Fibroblast of the aortic adventitia (primary cell): ENCODE measurements around the gene GSG1. TPM values are rescaled to one million over a fixed set of nuclear protein-coding genes. Genes with fewer than 3 reads are reported as not detected.
A peak's percentile ranks its signal among the peaks of the same experiment; 100 is the strongest.

Experiments used
- DNase-seq: peaks from one replicate; pipeline ENCODE4 v3.0.0-alpha.2; 2010; ENCODE audit warnings: low read depth
- H3K4me3 ChIP-seq: 2 replicates; pipeline ENCODE4 v1.5.1; 2011; ENCODE audit warnings: low read depth, mild to moderate bottlenecking, control low read depth, low read length, moderate library complexity
- CTCF ChIP-seq: IDR thresholded peaks from 2 replicates; pipeline ENCODE4 v1.5.1; 2011; ENCODE audit warnings: mild to moderate bottlenecking, low read length, control low read depth, inconsistent platforms; ENCODE audit not compliant: insufficient read depth
- total RNA-seq: library from RNA; depleted of rRNA; stranded (reverse); fragments of >200 nt; gene quantifications from 2 replicates; pipeline ENCODE4 v1.2.3, GENCODE V29; 2012; ENCODE audit warnings: low replicate concordance

Gene GSG1
- total RNA-seq, 1 donor: 0.45 TPM

GRCh38 chr12:13095266-13095995 lies 8.0 kb downstream of the GSG1 start:
- DNase-seq: no peak
- no peak for TF ChIP-seq CTCF

GRCh38 chr12:13094367-13094766 lies 9.1 kb downstream of the GSG1 start:
- H3K4me3 ChIP-seq: no peak overlapping the region
- no peak for TF ChIP-seq CTCF
- peak; percentile 72 for DNase-seq

More at GRCh38 chr12:13095266-13095995, 8.0 kb downstream of the GSG1 start:
- no peak overlapping the region for H3K4me3 ChIP-seq

- no peak overlapping the region for H3K4me3 ChIP-seq
- peak; percentile 68 for DNase-seq
- TF ChIP-seq CTCF: no peak
Observed at GRCh38 chr12:13093848-13094220, 9.6 kb downstream of the GSG1 start.

GRCh38 chr12:13093191-13093847 lies 10.1 kb downstream of the GSG1 start:
- peak; percentile 45 for DNase-seq
- no peak overlapping the region for H3K4me3 ChIP-seq
- no peak for TF ChIP-seq CTCF

- H3K4me3 ChIP-seq: no peak overlapping the region
- no peak for DNase-seq
- no peak for TF ChIP-seq CTCF
Observed at GRCh38 chr12:13091832-13092231, 11.6 kb downstream of the GSG1 start.

GRCh38 chr12:13090054-13090453 lies 13.4 kb downstream of the GSG1 start:
- TF ChIP-seq CTCF: no peak
- no peak for DNase-seq
- H3K4me3 ChIP-seq: no peak overlapping the region
